PC-9 (cell line): Measurements from ENCODE around the gene DOLK.

Experiments
- EZH2 ChIP-seq: fragments of 200-600 bp; sonication (generic); IDR thresholded peaks from 2 replicates; pipeline ENCODE4 v1.8.0; 2017; ENCODE audit warnings: antibody characterized with exemption, low read depth
- TF ChIP-seq, protein P1 (sequence below): fragments of 200-600 bp; sonication (generic); conservative IDR thresholded peaks from 2 replicates; pipeline ENCODE4 v1.6.1; 2017; ENCODE audit warnings: mixed run types, antibody characterized with exemption, mild to moderate bottlenecking, moderate library complexity

DNA sequence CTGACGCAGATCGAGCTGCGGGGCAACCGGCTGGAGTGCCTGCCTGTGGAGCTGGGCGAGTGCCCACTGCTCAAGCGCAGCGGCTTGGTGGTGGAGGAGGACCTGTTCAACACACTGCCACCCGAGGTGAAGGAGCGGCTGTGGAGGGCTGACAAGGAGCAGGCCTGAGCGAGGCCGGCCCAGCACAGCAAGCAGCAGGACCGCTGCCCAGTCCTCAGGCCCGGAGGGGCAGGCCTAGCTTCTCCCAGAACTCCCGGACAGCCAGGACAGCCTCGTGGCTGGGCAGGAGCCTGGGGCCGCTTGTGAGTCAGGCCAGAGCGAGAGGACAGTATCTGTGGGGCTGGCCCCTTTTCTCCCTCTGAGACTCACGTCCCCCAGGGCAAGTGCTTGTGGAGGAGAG is 31.2 kb downstream of the DOLK start:
- TF ChIP-seq, protein P1, sequence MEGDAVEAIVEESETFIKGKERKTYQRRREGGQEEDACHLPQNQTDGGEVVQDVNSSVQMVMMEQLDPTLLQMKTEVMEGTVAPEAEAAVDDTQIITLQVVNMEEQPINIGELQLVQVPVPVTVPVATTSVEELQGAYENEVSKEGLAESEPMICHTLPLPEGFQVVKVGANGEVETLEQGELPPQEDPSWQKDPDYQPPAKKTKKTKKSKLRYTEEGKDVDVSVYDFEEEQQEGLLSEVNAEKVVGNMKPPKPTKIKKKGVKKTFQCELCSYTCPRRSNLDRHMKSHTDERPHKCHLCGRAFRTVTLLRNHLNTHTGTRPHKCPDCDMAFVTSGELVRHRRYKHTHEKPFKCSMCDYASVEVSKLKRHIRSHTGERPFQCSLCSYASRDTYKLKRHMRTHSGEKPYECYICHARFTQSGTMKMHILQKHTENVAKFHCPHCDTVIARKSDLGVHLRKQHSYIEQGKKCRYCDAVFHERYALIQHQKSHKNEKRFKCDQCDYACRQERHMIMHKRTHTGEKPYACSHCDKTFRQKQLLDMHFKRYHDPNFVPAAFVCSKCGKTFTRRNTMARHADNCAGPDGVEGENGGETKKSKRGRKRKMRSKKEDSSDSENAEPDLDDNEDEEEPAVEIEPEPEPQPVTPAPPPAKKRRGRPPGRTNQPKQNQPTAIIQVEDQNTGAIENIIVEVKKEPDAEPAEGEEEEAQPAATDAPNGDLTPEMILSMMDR = no peak
- TF ChIP-seq EZH2 = no peak
